HG02943 (cell line): ENCODE data around the gene ATXN2L.
"Not testable (repeated sequence)": the region's sequence is repeated elsewhere in the genome, so short reads cannot be mapped to it uniquely, and the experiment has no call there.

Experiments
- ATAC-seq: cut with Tn5 transposase; IDR thresholded peaks from one replicate; pipeline ENCODE4 v1.9.1; 2021; ENCODE audit warnings: mild to moderate bottlenecking, low read depth, moderate library complexity; ENCODE audit not compliant: unreplicated experiment

ATXN2L gene

DNA sequence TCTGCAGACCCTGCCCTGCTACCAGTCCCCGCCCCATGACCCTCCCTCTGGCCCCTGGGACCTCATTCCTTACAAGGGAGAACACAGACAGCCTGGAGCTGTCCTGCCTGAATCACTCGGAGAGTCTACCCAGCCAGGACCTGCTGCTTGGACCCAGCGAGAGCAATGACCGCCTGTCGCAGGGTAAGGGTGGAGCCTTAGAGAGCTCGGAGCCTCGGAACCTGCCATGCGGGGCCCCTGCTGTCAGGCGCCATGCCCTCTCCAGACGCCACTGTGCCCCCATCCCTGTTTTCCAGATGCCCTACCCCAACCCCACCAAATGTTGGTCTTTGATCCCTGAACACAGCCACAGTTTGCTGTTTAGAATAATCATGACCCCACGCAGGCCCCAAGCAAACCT, 46.4 kb downstream of the ATXN2L start:
- ATAC-seq = no peak

- no peak for ATAC-seq
These were observed 50.2 kb downstream of the ATXN2L start for GRCh38 chr16:28872952-28873351.

GRCh38 chr16:28873543-28874201, 50.9 kb downstream of the ATXN2L start:
- ATAC-seq = no peak

GRCh38 chr16:28874406-28874805, 51.6 kb downstream of the ATXN2L start:
- ATAC-seq = no peak

GRCh38 chr16:28875134-28876018, 52.6 kb downstream of the ATXN2L start:
- ATAC-seq = no peak

DNA sequence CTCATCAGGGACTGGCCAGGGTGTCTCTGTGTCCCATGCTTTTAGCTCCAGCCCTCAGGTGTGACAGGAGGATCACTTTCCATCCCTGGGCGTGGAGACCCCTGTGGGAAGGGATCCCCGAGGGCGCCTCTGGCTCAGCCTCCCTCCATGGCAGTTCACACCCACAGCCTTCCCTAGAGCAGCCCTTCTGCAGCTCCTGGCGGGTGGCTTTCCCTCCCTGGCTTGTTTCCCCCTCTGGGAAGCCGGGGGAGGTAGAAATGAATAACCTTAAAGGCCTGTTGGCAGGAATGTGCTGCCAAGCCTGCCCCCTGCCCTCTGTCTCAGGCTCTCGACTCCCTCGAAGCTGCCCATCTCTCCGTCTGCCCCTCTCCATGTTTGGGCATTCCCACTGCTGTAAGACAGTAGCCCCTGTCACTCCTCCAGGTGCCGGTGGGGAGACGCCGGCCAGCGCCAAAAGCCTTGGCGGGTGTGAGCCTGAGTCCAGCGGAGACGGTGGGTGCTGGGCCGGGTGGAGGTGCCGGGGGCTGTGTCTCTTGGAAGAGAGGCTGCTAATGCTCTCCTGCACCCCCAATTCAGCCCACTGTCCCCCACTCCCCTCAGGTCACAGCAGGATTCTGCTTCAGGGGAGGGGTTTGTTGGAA, 53.3 kb downstream of the ATXN2L start:
- ATAC-seq = no peak

GRCh38 chr16:28876973-28877654, 54.3 kb downstream of the ATXN2L start:
- ATAC-seq = no peak

- ATAC-seq = no peak
These were observed 54.8 kb downstream of the ATXN2L start for GRCh38 chr16:28877655-28878000.

DNA sequence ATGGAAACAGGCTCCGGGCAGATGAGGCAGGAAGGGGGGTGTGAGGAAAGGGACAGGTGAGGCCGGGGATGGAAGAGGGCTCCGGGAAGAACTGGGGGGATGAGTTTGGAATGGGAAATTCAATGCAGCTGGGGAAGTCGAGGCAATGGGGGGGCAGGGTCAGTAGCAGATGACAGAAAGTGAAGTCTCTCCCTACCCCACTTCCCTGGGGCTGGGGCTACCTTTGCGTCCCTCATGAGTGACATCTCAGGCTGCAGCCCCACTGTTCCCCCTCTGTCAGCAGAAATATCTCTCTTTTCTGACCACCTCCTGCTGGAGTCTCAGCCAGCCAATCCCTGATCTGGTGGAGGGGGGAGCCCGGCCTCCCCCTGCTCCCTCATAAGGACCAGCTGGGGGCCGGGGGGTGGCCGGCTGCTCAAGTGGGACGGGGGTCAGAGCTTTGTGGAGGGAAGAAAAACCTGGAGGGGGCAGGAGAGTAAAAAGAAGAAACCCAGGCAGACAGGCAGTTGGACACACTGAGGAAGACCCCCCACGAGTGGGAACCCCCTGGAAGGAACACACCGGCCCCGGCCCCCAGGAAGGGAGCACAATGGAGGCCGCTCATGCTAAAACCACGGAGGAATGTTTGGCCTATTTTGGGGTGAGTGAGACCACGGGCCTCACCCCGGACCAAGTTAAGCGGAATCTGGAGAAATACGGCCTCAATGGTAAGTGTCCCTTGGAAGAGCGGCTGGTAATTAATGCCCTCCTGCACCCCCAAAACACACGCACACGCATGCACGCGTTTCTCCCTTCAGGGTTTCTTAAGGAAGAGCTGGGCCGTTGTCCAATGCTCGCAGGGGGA, 55.5 kb downstream of the ATXN2L start, which contains the start of gene ATP2A1:
ATP2A1 (plus strand) TSS at position 406 of the 844 bp plus-strand sequence; CDS start at position 590, 184 bp downstream.
- ATAC-seq = no peak

- ATAC-seq = no peak
These were observed 56.6 kb downstream of the ATXN2L start for GRCh38 chr16:28879261-28879840.

- no peak for ATAC-seq
These were observed 57.2 kb downstream of the ATXN2L start for GRCh38 chr16:28879841-28880588.

GRCh38 chr16:28880589-28880915, 57.8 kb downstream of the ATXN2L start:
- no peak for ATAC-seq

GRCh38 chr16:28880955-28881354, 58.2 kb downstream of the ATXN2L start:
- ATAC-seq = no peak

- ATAC-seq = not testable (repeated sequence)
These were observed 58.8 kb downstream of the ATXN2L start for GRCh38 chr16:28881565-28881964.

- no peak for ATAC-seq
These were observed 59.9 kb downstream of the ATXN2L start for GRCh38 chr16:28882551-28883160.

GRCh38 chr16:28883221-28883996, 60.6 kb downstream of the ATXN2L start:
- no peak for ATAC-seq

GRCh38 chr16:28884045-28884444, 61.2 kb downstream of the ATXN2L start:
- no peak for ATAC-seq
